HG03045 (cell line): Measurements from ENCODE around the gene MERTK.
"Not testable (repeated sequence)": the region's sequence is repeated elsewhere in the genome, so short reads cannot be mapped to it uniquely, and the experiment has no call there.

Experiments used
- ATAC-seq: cut with Tn5 transposase; IDR thresholded peaks from one replicate; pipeline ENCODE4 v1.9.1; 2021; ENCODE audit warnings: mild to moderate bottlenecking, moderate library complexity; ENCODE audit not compliant: unreplicated experiment

Gene MERTK

GRCh38 chr2:111909997-111910396, 11.6 kb downstream of the MERTK start:
- not testable (repeated sequence) for ATAC-seq

GRCh38 chr2:111910609-111911277, 12.3 kb downstream of the MERTK start:
- ATAC-seq: no peak

DNA sequence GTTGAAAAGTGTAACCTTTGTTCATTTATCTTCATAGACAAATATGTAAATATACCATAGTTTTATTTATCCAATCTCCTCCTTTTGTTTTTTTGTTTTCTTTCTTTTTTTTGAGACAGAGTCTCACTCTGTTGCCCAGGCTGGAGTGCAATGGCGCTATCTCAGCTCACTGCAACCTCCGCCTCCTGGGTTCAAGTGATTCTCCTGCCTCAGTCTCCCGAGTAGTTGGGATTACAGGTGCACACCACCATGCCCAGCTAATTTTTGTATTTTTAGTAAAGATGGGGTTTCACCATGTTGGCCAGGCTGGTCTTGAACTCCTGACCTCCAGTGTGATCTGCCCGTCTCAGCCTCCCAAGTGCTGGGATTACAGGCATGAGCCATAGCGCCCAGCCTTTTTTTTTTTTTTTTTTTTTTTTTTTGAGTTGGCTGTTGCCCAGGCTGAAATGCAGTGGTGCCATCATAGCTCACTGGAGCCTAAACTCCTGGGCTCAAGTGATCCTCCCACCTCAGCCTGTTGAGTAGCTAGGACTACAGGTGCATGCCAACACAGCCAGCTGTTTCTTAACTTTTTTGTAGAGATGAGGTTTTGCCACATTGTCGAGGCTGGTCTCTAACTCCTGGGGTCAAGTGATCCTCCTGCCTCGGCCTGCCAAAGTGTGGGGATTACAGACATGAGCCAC, 13.0 kb downstream of the MERTK start:
- ATAC-seq: not testable (repeated sequence)

GRCh38 chr2:111912547-111912946, 14.1 kb downstream of the MERTK start:
- ATAC-seq: no peak

GRCh38 chr2:111917106-111917505, 18.7 kb downstream of the MERTK start:
- ATAC-seq: no peak

DNA sequence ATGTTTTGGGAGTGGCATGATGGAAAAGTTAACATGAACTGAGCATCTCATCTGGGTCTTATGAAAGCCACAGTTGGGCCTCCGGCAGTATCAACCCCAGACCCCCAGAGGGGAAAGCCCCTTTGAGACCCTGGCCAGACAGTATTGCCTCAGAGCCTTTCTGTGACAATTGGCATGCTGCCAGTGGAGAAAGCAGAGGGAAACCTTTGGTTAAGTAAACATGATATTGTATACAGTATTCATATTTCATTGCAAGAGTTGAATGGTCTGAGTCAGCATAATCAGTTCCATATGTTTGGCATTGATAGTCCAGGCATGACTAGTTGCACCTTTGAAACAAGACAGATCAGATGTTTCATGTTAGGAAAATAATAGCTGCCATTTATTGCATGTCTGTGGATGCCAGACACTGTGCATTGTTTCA, 20.0 kb downstream of the MERTK start:
- ATAC-seq: no peak

DNA sequence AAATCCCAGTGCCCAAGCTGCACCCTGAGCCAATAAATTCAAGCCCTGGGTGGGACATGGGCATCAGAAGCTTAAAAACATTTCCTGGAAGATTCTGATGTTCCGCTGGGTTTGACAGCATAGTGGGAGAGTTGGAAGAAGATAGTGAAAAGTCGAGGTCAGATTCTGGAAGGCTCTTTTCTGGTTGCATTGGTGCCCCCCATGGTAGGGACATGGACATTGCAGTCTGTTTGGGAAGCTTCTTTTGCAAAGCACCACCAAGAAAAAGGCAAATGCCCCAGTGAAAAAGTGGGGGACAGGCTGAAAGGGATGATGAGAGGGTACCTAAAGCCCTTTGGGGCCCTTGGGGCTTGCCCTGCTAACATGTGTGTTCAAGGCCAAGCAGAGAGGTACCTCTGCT, 21.0 kb downstream of the MERTK start:
- no peak for ATAC-seq

- no peak for ATAC-seq
These were observed 21.6 kb downstream of the MERTK start for GRCh38 chr2:111919794-111920608.

GRCh38 chr2:111923276-111923804, 24.9 kb downstream of the MERTK start:
- ATAC-seq: no peak

GRCh38 chr2:111924617-111925107, 26.3 kb downstream of the MERTK start:
- ATAC-seq: no peak

DNA sequence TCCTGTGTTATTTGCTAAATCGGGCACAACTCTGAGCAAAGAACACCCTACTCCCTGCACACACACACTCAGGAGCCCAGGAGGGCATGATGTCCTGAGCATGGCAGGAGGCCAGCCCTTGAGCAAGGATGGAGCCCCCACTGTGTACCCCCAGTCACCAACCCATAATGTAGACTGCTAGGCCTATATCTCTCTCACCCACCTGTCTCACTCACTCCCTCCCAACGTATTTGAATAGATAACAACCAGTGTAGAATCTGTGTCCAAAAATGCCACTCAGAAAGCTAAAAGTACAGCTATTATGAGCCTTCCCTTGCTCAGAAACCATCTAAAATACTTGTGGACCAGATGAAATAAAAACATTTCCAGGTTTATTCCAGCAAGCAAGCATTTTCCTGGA, 29.3 kb downstream of the MERTK start:
- no peak for ATAC-seq

DNA sequence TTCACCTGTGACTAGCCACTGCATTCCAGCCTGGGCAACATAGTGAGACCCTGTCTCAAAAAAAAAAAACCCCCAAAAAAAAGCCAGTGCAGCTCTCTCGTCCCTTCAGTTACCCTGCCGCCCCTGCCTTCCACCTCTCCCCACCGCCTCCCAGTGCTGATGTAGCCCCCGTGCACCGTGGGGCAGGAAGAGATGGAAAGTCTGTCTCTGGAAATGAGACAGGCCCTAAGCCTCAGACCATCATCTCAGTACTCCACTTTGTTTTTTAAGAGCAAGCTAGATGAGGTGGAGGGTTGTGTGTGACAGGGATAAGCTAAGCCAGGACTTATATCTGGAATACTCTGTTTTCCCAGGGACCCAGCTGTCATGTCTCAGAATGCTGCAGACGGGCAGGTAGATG, 32.0 kb downstream of the MERTK start:
- ATAC-seq: no peak

DNA sequence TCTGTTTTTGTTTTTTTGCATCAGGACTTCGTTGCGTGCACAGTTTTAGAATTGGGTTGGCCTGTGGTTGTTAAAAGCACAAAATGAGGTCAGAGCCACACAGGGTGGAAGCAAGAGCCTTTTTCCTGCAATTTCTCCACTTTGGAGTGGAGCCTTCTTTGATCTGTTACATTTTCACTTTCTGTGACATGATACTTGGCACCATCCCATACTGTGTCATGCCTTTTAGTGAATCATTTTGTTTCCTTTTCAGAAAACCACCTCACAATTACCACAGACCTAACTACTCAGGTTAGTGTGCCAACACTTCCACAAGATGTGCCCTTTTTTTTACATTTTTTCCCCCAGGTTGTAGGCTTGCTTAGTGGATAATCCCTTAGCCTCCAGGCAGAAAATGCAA, 32.5 kb downstream of the MERTK start:
- no peak for ATAC-seq

GRCh38 chr2:111932841-111933291, 34.5 kb downstream of the MERTK start:
- no peak for ATAC-seq

DNA sequence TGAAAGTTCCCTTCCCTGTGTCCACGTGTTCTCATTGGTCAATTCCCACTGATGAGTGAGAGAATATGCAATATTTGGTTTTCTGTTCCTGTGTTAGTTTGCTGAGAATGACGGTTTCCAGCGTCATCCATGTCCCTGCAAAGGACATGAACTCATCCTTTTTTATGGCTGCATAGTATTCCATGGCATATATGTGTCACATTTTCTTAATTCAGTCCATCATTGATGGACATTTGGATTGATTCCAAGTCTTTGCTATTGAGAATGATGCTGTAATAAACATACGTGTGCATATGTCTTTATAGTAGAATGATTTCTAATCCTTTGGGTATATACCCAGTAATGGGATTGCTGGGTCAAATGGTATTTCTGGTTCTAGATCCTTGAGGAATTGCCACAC, 35.5 kb downstream of the MERTK start:
- not testable (repeated sequence) for ATAC-seq

DNA sequence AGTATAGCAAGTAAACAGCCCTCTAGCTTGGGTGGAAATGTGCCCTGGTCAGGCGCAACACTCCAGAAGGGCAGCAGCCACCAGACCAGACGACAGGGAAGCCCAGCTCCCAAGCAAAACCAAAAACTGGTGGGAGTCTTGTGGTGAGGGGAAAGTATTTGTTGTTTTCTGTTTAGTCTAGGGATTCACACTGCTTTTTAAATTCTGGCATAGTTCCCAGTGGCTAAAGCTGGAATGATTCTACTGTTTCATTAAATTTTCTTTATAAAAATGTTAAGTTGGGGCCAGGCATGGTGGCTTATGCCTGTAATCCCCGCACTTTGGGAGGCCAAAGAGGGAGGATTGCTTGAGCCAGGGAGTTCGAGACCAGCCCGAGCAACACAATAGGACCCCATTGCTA, 38.5 kb downstream of the MERTK start:
- ATAC-seq: no peak

- no peak for ATAC-seq
These were observed 40.0 kb downstream of the MERTK start for GRCh38 chr2:111938392-111938791.

DNA sequence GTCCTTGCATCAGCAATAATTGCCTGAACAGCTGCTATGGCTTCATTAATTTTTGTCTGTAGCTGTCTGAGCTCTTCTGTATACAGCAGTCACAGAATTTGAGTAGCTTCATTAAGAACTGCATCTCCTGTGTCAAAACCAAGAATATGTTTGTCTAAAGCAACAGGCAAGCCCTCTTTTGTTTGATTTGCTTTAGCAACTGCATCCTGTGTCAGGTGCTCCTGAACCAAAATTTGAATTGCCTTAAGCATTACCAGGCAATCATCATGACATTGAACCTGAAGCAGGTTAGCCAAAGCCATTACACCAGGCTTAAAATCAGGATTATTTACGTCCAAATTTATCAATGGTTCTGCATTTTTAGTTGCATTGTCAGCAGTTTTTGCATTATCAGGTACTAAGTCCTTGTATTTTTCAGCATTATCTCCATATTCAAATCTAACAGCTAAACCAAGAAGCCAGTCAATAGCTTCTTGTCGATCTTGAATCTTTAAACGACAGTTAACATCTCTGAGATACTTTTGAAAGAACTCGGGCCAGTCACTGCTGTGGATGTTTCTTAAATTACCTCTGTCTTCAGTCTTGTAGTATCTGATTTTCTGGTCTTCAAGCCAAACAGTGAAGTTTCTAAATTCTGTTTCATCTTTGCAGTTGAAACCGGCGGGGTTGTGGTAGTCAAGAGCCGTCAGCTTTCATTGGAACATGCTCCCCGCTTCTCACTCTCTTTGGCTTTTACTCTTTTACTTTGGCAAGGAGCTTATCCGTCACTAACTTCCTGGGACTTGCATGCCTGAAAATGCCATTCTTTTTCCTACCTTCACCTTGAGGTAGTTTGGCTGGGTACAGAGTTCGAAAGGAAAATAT, 42.2 kb downstream of the MERTK start:
- ATAC-seq: no peak

DNA sequence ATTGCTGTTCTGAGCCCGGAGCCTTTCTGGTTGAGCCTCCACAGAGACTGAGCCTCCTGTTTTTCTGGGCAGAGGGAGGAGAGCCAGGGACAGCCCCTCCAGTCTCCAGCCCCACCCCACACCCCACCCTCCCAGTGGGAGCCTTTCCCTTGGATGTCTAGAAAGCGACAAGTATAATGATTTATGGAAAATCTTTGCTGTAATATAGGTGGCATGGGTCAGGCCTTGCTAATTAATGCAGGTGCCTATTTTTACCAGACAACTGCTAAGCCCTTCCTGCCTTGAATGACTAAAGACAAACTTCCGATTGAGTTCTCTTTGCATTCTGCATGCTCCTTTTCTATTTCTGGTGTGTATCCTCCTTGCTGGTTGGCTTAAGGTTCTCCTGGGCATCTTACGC, 43.1 kb downstream of the MERTK start:
- ATAC-seq: no peak

DNA sequence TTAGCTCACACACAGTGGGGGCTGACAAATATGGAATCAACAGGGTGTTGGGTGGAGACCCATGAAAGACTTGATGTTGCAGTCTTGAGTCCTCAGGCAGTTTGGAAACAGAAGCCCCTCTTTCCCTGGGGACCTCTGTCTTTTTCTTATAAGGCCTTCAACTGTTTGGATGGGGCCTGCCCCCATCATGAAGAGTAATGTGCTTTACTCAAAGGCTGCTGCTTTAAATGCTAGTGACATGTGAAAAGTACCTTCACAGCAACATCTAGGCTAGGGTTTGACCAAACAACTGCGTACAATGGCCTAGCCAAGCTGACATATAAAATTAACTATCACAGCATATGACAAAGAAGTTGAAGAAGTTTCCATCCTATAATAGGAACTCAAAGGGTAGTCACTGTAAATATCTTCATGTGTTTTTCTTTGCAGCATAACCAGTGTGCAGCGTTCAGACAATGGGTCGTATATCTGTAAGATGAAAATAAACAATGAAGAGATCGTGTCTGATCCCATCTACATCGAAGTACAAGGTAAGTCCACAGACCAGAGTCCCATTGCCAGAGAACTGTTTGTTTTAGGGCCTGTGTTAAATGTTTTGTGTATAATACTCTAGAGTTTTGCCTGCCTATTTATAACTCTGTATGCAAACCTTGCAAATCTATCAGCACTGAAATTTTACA, 46.3 kb downstream of the MERTK start:
- no peak for ATAC-seq
